ENCODE results near the gene C1orf198. TPM values are rescaled to one million over a fixed set of nuclear protein-coding genes. Genes with fewer than 3 reads are reported as not detected.

The C1orf198 gene
- polyA plus RNA-seq, 3 donors: 1.3 to 2.7 (median 1.6) TPM

DNA sequence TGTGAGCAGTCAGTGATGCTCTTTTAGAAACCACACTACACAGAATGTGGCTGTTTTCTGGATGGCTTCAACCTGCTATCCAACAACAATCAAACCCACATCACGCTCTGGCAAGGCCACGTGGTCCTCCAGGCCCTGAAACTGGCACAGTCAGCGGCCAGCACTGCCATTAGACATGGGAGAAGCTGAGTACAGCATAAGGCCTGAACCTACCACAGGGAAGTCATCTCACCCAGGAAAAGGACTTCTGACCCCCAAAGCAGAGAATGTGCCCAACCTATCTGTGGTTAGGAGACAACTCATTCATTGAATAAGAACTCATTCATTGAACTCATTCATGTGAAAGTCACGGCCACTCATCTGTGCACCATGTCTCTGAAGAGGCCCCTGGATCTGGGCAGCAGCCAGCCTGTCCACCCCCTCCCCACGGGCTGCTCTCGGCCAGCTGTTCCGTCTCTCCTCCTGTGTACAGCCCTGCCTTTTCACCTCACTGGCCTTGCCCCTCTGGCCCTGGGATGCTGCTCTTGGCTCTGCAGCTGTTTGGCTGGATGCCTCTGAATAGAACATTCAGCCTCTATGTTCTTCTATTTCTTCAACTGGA is 41.1 kb downstream of the C1orf198 start:
- Histone ChIP-seq H3K4me2 (replicated peaks; ENCODE audit: extremely low read depth, low read length, poor library complexity, severe bottlenecking) (no peak overlapping the region), H3K4me3 (replicated peaks in 1 of 3; ENCODE audit: low read depth in 2 of 3, low read length in 3 of 3) (no peak overlapping the region), H3K27me3 (ENCODE audit: control insufficient read depth in 2 of 2, insufficient read depth in 2 of 2, low read length in 2 of 2) (no peaks in the 10 kb centered on the region), H3K27ac (ENCODE audit: low read depth in 1 of 2, low read length in 2 of 2) (no peak overlapping the region), H3K4me1 (ENCODE audit: control insufficient read depth in 1 of 2, insufficient read depth in 2 of 2, low read length in 2 of 2) (peaks cover 14 to 16% of the 10 kb centered on the region in 2 donors), H3K36me3 (replicated peaks in 1 of 2; ENCODE audit: control insufficient read depth in 1 of 2, insufficient read depth in 2 of 2, low read length in 2 of 2) (no peaks in the 10 kb centered on the region), H3K9ac (ENCODE audit: insufficient read depth, low read length, poor library complexity, severe bottlenecking) (no peak overlapping the region), H3K9me3 (replicated peaks in 1 of 2; ENCODE audit: control insufficient read depth in 1 of 2, insufficient read depth in 1 of 2, low read length in 2 of 2) (no peaks in the 10 kb centered on the region), H4K20me1 (ENCODE audit: insufficient read depth, low read length) (no peaks in the 10 kb centered on the region), H3K79me2 (ENCODE audit: insufficient read depth, low read length) (no peaks in the 10 kb centered on the region), H2AFZ (ENCODE audit: insufficient read depth, low read depth, low read length, poor library complexity, severe bottlenecking) (no peak overlapping the region)
- Mint-ChIP-seq H3K4me3 (no peak overlapping the region), H3K27me3 (ENCODE audit: low read depth in 3 of 3) (peaks cover 3 to 8% (median 4%) of the 10 kb centered on the region in 3 donors), H3K4me1 (peaks cover 18% of the 10 kb centered on the region), H3K27ac (no peak overlapping the region), H3K36me3 (no peaks in the 10 kb centered on the region), H3K9me3 (peaks cover 0 to 10% (median 5%) of the 10 kb centered on the region in 7 donors)
- no peak for DNase-seq
- TF ChIP-seq, protein P1, sequence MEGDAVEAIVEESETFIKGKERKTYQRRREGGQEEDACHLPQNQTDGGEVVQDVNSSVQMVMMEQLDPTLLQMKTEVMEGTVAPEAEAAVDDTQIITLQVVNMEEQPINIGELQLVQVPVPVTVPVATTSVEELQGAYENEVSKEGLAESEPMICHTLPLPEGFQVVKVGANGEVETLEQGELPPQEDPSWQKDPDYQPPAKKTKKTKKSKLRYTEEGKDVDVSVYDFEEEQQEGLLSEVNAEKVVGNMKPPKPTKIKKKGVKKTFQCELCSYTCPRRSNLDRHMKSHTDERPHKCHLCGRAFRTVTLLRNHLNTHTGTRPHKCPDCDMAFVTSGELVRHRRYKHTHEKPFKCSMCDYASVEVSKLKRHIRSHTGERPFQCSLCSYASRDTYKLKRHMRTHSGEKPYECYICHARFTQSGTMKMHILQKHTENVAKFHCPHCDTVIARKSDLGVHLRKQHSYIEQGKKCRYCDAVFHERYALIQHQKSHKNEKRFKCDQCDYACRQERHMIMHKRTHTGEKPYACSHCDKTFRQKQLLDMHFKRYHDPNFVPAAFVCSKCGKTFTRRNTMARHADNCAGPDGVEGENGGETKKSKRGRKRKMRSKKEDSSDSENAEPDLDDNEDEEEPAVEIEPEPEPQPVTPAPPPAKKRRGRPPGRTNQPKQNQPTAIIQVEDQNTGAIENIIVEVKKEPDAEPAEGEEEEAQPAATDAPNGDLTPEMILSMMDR (IDR thresholded peaks at IDR 0.05): no peak
- WGBS (ENCODE audit: insufficient coverage): 95% methylated on average over 7 of the region's 7 CpGs
- intact Hi-C loops (cut with micrococcal nuclease): no loop called here

DNA sequence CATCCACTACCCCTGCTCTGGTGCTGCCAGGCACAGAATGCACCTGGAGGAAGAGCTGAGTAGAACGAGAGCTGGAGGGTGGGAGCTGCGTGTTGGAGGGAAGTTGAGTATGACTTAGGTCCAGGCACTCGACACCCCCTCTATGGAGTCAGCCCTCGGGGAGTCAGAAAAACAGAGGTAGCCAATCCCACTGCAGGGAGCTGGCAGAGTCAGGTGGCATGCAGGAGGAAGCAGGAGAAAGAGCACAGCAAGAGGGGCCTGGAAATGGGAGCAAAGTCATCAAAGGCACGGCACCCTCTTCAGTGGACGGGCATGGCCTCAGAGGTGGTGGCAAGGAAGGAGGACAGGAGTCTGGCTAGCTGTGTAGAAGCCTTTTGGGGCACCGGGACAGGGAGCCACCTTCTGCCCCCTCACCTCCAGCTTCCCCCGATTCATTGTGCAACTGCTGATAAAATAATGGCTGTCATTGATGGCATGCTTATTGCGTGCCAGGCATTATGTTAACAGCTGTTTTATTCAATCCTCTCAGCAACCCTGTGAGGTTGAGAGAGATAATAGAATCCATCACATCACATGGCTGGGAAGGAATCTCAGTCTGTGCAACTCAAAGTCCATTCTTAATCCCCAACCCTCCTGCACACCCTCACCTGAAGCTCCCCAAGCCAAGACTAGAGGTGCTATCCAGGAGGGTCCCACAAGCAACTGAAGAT is 42.0 kb downstream of the C1orf198 start:
- H3K4me3 Mint-ChIP-seq: no peak overlapping the region
- intact Hi-C loops (cut with micrococcal nuclease): no loop called here
- Histone ChIP-seq H4K20me1 (ENCODE audit: insufficient read depth, low read length) (no peaks in the 10 kb centered on the region), H3K27ac (ENCODE audit: low read depth in 1 of 2, low read length in 2 of 2) (no peak overlapping the region), H3K4me1 (ENCODE audit: control insufficient read depth in 1 of 2, insufficient read depth in 2 of 2, low read length in 2 of 2) (peaks cover 14 to 16% of the 10 kb centered on the region in 2 donors), H3K27me3 (ENCODE audit: control insufficient read depth in 2 of 2, insufficient read depth in 2 of 2, low read length in 2 of 2) (no peaks in the 10 kb centered on the region), H2AFZ (ENCODE audit: insufficient read depth, low read depth, low read length, poor library complexity, severe bottlenecking) (no peak overlapping the region), H3K9ac (ENCODE audit: insufficient read depth, low read length, poor library complexity, severe bottlenecking) (no peak overlapping the region), H3K4me3 (replicated peaks in 1 of 3; ENCODE audit: low read depth in 2 of 3, low read length in 3 of 3) (no peak overlapping the region), H3K9me3 (replicated peaks in 1 of 2; ENCODE audit: control insufficient read depth in 1 of 2, insufficient read depth in 1 of 2, low read length in 2 of 2) (no peaks in the 10 kb centered on the region), H3K79me2 (ENCODE audit: insufficient read depth, low read length) (no peaks in the 10 kb centered on the region), H3K36me3 (replicated peaks in 1 of 2; ENCODE audit: control insufficient read depth in 1 of 2, insufficient read depth in 2 of 2, low read length in 2 of 2) (no peaks in the 10 kb centered on the region), H3K4me2 (replicated peaks; ENCODE audit: extremely low read depth, low read length, poor library complexity, severe bottlenecking) (no peak overlapping the region)
- TF ChIP-seq, protein P1 (IDR thresholded peaks at IDR 0.05): no peak
- H3K4me1 Mint-ChIP-seq: peaks cover 18% of the 10 kb centered on the region
- H3K9me3 Mint-ChIP-seq: peaks cover 0 to 9% (median 3%) of the 10 kb centered on the region in 7 donors
- WGBS (ENCODE audit: insufficient coverage): 95% methylated on average over 4 of the region's 9 CpGs
- H3K36me3 Mint-ChIP-seq: no peaks in the 10 kb centered on the region
- peak overlapping the region in 2 of 7 donors; percentile 11 to 68 for H3K27ac Mint-ChIP-seq
- DNase-seq: no peak
- H3K27me3 Mint-ChIP-seq (ENCODE audit: low read depth in 3 of 3): peaks cover 0 to 8% (median 7%) of the 10 kb centered on the region in 3 donors

All from CD14-positive monocyte (primary cell).